GM21447 (cell line): Measurements from ENCODE around the gene CPSF4L.

Source experiments
- ATAC-seq: cut with Tn5 transposase; IDR thresholded peaks from one replicate; pipeline ENCODE4 v1.9.1; 2021; ENCODE audit not compliant: unreplicated experiment

CPSF4L gene

DNA sequence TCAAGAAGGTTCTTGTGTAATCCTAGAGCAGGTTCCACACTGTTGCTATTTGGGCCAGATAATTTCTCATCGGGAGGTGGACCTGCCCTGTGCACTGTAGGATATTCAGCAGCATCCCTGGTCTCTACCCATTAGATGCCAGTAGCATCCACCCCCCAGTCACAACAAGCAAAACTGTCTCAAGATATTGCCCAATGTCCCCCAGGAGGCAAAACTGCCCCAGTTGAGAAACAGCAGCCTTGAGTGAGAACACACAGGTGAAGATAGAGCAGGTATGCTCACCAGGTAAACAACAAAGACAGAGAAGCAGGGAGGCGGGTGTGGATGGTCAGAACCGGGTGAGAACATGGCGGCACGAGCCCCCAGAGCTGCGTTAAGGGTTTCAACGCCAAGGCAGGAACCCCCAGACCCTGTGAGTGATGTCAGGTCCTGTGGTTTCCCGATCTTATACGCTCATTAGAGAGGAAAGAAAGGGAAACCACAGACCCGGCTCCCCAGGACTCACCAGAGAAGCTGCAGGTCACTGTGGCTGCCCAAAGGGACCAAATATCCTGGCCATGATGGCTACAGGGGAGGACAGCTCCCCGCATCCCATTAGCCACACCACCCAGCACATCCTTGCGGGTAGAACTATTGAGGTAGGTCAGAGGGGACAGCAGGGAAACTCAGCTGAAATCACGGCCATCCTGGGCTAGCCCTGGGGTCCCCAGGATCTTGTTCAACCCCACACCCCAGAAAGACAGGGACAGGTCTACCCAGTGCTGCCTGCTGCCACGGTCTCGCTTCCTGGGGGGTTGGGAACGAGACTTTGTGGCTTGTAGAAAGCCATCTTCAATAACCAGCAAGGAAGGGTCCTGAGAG is 28.9 kb upstream of the CPSF4L start:
- ATAC-seq: peak; percentile 52

DNA sequence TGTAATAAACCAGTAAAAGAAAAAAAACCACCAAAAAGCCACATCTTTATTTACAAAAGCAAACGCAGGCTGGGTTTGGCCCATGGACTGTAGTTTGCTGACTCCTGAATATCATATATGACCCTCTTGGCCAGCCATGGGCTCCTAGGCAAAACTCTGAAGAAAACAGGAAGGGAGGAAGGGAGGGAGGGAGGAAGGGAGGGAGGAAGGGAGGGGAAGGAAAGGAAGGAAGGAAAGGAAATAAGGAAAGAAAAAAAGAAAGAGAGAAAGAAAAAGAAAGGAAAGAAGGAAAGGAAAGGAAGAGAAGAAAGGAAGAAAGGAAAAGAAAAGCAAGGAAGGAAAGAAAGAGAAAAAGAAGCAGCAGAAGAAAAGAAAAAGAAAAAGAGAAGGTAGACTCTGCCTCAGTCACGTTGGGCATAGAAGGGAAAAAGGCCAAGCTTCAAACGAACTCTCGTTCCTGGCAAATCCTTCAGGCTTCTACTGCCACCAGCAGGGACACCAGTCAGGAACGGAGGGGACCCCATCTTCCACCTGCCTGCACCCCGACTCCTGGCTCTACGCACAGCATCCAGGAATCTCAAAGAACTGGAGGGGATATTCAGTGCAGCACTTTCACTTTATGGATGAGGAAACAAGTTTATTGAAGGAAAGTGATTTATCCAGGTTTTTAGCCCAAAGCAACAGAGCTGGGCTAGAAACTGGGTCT is 28.0 kb upstream of the CPSF4L start:
- ATAC-seq: no peak

DNA sequence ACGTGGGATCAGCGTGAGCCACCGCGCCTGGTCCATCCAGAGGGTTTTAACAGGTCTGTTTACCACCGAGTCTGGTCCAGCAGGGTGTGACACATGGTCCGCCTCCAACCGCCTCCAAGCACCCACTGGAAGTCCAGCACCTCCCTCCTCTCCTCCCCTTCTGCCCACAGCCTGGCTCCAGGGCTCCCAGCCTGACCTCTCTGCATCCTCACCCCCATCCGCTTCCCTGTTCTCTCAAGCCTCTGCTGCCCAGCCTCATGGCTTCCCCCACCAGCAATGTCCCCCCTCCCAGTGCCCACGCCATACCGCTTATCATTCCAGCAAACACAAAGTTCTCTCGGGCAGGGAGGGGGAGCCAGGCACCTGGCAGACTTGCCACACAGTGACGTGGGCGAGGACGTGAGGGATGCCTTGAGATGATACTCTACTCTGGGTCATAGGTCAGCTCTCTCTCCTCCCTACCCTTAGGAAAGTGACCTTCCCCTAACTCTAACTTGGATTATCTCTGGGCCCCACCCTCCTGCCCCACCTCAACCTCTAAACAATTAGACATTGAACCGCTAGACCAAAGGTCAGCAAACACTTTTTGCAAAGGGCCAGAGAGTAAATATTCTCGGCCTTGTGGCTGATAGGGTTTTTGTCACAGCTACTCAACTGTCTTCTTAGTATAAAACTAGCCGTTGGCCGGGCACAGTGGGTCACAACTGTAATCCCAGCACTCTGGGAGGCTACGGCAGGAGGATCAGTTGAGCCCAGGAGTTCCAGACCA is 27.0 kb upstream of the CPSF4L start:
- ATAC-seq: no peak

DNA sequence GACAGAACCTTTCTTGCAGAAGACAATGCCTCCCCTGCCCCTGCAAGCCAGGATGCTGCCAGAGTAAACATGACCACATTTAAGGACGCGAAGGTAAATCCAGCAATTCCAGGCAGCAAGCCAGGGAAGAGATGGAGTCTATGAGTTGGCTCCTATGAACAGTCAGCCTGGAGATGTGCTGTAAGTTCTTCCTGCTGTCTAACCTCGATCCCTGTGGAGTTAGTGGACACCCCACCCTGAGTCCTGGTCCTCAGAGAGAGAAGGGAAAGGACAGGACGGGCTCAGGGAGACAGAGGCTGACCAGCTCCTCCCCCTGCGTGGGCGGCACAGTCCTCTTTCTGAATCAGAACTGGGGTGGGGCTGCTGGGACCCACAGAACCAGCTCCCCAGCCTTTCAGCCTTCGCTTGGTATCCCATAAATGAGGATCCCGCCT is 25.2 kb upstream of the CPSF4L start:
- no peak for ATAC-seq

DNA sequence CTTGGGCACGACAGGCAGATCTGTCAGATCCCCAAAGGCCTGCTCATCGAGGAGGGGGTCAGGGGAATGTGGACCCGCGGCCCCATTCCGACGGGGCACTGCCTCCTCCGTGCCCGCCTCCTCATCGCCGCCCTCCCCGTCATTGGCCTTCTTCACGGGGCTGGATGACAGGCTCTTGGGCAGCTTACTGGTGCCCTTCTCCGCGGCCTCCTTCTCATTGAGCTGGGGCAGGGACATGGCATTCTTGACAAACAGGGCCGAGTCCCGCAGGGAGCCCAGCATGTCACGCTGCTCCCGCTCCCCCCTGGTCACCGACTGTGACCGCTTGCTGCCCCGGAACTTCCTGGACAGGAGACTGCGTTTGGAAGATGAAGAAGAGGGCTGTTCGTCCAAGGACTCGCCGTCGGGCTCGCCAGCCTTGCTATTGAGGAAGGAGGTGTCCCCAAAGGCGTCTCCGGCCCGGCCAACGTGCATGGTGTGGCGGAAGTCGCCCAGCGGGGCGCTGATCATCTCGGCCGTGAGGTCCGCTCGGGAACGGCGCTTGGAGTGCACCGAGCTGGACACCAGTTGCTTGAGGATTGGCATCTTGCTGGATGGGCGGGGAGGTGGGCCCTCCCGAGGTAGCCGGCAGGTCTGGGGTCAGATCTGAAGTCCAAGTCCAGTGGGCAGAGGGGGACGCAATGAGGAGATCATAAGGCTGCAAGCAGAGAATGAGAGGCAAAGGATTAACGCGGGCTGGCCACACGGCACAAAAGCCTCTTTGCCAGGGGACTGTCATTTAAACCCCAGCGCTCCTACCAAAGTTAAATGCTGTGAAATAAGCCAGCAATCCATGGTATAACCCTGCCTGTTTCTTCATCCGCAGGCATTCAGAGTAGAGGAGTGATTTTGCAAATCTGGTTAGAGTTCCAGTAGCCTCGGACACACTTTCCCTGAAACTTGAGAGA is 24.5 kb upstream of the CPSF4L start:
- ATAC-seq: no peak

DNA sequence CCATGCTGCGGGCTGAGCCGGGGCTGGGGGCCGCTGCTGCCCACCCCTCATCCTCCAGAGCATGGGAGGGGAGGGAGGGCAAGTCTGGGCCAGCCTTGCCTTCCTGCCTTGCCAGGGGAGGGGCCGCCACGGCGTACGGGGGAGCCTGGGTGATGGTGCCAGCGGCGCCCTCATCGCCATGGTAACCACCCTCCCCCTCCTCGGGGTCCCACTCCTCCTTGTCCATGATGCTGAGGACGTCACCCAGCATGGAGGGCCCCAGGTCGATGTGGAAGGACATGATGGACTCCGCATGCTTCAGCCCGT is 23.9 kb upstream of the CPSF4L start:
- ATAC-seq: no peak

DNA sequence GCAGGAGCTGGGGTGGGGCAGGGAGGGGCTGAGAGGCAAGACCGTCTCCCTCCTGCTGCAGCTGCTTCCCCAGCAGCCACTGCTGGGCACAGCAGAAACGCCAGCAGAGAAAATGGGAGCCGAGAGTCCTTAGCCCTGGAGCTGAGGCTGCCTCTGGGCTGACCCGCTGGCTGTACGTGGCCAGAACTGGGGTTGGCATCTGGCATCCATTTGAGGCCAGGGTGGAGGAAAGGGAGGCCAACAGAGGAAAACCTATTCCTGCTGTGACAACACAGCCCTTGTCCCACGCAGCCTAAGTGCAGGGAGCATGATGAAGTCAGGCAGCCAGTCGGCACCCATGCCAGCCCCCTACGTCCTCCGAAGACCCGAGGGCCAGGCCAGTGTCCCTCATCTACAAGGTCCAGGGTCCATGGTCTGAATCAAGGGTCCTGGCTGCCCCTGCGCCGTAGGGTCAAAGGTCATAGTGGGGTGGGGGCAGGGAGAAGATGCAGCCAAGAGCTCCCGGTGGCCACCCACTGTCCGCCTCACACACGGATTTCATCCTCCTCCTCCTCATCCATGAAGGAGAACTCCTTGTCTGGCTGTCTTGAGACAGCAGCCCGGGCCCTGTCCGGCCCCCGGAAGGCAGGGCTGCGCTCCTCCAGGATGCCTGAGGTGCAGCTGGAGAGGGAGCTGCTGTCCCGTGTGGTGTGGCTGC is 23.4 kb upstream of the CPSF4L start:
- ATAC-seq: no peak

DNA sequence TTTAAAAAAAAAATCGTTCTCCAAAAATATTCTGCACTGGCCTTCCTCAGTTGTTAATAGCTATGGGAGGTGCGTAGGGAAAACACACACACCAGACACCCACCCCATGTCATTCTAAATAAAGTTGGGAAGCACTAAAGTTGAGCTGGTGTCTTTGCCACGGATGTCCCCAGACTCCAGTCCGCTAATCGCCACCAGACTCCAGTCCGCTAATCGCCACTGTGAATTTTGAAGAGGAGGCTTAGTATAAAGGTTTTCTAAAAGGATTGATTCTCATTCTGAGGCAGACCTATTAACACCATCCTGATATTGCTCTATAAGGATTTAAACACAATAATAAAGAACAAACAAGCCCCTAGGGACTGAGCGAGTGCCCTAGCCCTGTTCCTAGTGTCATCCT is 22.7 kb upstream of the CPSF4L start:
- no peak for ATAC-seq

DNA sequence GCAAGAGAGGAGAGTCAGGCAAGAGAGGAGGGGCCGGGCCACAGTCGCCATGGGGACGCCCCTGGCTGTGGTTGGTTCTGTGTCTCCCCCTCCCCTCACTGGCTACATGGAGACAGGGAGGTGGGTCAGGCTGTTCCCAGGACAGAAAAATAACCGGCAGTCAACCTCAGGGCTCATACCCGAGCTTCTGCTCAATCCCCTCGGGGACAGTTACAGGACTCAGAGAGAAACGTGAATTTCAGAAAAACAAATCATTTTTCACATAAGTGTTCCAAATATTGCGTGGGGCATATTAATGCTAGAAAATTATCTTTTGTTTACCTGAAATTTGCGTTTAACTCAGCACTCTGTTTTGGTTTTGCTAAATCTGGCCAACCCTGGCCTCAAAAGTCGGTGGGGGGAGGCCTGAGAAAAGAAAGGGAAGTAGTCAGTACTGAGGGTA is 22.2 kb upstream of the CPSF4L start:
- no peak for ATAC-seq

DNA sequence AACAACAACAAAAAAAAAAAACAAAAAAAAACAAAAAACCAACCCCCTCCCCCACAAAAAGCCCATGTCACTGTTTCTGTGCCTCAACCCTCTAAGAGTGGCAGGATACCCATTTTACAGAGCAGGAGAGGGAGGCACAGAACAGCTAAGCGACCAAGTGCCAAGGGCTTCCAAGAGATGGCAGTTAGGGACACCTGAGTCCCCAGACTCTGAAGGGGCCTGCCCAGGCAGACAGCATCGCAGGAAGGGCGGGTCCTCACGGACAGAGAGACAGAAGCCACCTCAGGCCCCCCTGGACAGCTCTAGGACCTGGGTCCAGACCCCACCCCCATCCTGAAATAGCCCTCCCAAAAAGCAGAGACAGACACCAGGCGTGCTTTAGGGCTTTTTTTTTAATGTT is 21.6 kb upstream of the CPSF4L start:
- ATAC-seq: no peak

DNA sequence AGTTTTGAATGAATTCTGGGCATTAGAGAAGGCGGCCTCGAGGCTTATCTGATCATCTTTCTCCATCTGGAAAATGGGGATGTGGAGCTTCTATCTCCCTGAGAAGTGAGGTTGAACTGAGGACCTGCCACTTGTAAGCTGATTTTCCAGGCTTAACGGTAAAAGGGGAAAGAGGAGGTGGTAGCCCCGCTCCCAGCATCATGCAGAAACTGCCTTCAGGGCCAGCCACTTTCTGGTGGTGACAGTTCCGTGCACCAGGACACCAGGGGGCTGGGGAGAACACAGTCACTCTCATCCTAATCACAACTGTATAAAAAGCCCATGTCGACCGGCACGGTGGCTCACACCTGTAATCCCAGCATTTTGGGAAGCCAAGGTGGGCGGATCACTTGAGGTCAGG is 20.9 kb upstream of the CPSF4L start:
- no peak for ATAC-seq

DNA sequence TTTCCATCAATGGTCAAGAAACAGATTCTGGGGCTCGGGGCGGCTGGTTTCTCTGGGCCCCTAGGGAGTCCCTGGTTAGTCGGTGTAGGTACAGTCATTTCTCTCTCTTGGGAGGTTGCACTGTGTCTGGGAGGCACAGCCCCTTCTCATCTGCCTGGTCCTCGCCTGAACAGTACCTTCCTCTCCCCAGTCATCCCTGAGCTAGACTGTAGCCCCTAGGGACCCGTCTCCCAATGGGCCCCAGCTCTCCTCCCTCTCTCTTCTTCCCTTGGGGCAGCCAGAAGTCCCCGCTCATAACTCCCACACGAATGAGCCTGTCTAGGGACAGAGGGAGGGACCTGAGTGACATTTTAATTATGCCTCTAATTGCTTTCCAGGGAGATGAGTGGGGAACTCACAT is 20.2 kb upstream of the CPSF4L start:
- ATAC-seq: peak; percentile 90

DNA sequence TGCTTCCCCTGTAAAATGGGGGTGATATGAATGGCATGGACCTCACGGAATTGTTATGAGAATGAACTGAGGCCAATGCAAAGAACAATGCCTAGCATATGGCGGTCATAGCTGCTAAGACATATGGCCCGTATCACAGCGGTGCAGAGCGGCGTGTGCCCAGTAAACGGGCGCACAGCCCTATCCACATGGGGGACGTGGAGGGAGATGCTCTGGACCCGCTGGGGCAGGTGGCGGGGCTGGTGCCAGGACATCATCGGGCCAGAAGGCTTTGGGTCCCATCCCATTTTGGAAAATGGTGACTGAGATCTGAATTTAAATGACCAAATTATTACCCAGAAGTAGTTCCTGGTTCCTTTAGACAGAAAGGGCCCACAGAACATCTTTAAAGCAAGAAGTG is 18.5 kb upstream of the CPSF4L start:
- no peak for ATAC-seq

DNA sequence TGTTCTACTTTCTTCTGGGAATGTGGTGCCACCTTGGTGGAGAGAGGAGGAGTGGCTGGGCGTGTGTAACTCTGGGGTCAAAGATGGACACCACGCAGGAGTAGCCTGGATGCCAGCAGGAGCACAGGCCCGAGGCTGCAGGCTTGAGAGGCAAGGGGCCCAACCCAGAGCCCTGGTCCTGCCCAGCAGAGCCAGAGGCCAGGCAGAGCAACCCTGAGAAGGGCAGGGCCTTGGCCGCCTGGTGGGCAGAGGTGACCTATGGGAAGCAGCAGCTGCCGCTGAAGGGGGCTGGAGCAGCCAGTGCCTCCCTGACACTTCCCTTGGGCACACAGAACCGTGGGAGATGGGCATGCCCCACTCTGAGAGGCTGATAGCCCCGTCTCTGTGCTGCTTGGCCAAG is 18.0 kb upstream of the CPSF4L start:
- ATAC-seq: no peak

DNA sequence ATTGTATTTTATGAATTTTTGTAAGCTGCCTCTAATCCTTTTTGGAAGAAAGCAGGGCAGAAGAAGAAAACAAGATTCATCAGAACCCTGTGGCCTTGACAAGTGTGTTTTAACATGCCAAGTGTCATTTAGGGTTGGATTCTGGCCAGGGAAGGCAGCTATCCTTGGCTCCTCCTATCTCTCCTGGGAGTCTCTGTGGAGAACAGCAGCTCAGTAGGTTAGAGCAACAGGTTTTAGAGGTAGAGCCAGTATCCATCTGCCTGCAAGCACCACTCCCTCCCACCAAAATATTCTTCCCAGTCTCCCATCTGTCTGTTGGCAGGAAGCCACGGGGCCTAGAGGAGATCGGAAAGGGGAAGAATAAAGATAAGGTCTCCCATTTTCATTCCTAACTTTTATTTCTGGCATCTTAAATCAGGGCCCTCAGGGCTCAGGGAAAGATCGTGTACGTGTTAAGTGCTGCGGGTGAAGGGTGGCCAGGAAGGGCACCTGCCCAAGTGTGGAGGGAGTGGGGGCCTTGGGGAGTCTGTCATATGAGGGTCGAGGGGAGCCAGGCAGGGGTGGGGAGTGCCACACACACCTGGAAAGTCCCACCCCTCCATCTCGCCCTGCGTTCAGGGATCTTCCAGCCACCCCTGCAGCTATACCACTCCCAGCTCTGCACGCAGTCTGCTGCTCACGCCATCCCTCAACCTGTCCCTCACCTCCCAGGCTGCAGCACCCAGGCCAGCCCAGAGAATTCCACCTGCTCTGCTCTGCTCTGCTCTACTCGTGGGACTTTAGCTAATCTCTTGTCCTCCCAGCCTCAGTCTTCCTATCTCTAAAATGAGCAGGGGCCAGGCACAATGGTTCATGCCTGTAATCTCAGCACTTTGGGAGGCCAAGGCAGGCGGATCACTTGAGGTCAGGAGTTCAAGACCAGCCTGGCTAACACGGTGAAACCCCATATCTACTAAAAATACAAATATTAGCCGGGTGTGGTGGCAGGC is 17.1 kb upstream of the CPSF4L start:
- ATAC-seq: no peak

DNA sequence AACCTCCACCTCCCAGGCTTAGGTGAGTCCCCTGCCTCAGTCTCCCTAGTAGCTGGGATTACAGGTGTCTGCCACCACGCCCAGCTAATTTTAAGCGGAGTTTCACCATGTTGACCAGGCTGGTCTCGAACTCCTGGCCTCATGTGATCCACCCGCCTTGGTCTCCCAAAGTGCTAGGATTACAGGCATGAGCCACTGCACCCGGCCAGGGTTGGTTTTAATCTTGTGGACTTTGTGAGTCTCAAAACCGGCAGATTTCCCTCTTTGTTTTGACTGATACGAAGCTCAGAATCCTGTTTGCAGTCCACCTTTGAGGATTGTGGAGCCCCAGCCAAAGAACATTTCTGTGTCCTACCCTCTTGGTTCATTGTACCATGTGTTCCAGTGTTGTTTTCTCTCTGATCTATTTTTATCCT is 16.4 kb upstream of the CPSF4L start:
- ATAC-seq: no peak

DNA sequence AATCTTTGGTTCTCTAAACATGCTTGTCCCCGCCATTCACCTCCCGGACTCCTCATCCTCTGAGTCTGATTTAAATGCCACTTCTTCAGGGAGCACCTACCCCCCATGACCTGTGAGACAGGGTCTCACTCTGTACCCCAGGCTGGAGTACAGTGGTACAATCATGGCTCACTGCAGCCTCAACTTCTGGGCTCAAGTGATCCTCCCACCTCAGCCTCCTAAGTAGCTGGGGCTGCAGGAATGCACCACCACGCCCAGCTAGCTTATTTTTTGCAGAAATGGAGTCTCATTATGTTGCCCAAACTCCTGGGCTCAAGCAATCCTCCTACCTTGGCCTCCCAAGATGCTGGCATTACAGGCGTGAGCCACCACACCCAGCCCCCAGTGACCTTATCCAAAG is 12.8 kb upstream of the CPSF4L start:
- no peak for ATAC-seq

DNA sequence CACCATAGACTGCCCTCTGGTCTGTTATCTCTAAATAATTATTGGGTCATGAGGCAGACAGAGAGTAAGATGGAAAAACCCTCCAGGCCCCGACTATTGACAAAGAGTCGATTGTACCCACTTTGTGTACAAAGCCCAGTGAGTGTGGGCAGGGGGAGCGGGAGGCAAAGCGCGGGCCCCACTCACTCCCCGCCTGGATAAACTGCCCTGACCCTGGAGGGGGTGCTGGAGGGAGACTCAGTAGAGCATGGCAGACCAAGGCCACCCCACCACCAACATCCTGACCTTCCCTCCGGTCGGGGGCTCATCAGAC is 11.2 kb upstream of the CPSF4L start:
- ATAC-seq: no peak

DNA sequence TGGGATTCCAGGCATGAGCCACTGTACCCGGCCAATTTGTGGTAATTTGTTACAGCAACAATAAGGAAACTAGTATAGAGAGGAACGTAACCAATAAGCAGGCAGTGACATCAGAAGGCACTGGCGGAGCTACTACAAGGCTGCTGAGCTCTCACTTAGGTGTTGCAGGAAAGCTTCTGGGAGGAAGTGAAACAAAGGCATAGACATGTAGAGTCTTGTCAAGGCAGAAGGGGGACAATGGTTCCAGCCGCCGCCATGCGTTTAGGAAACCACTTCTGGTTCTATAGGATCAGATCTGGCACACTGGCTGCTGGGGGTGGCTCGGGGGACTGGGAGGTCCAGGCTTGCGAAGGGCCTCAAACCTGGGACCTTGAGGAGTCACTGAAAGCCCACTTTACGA is 9.4 kb upstream of the CPSF4L start:
- ATAC-seq: peak; percentile 93
